Transverse colon (tissue), 3 donors: ENCODE results near the gene CDO1.

Source experiments
- CTCF ChIP-seq, 5 experiments: fragments of 200-600 bp in 3 of 5; fragments of 450-650 bp in 2 of 5; sonication (generic) in 3 of 5; IDR thresholded peaks; 1 replicate in 2 of 5; 2 replicates in 3 of 5; pipeline ENCODE4 v1.5.1; 2016 to 2017; ENCODE audit warnings: antibody characterized with exemption in 5 of 5, inconsistent platforms in 3 of 5, mild to moderate bottlenecking in 2 of 5, moderate library complexity in 1 of 5
- EP300 ChIP-seq: sonication (generic); formaldehyde crosslinking; IDR thresholded peaks from one replicate; pipeline ENCODE4 v1.6.1; 2017; ENCODE audit warnings: antibody characterized with exemption, low read depth
- POLR2A ChIP-seq: fragments of 450-650 bp; IDR thresholded peaks from one replicate; pipeline ENCODE4 v1.6.1; 2016; ENCODE audit warnings: antibody characterized with exemption, mild to moderate bottlenecking, moderate library complexity

GRCh38 chr5:115811406-115811805 is 5.1 kb downstream of the CDO1 start:
- TF ChIP-seq CTCF (IDR thresholded peaks at IDR 0.05) (no peak), POLR2A (no peak), EP300 (no peak)
